Measurements from ENCODE around the gene TAS2R60. TPM values are rescaled to one million over a fixed set of nuclear protein-coding genes. Genes with fewer than 3 reads are reported as not detected.

The TAS2R60 gene
- not detected in 2 replicates for total RNA-seq

DNA sequence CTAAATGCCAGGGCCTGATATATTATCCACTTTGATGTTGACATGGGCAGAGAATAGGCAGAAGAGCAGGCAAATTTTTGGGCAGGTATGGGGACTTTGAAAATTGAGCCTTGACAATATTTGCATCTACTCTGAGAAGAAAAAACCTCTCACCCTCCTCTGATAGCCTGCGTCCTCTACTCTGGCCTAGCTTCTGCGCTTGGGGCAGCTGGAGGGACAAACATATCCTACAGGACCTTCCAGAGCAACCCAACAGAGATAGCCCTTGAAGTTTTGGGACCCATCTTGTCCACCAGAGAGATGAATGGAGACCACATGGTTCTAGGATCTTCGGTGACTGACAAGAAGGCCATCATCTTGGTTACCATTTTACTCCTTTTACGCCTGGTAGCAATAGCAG lies at the start of gene TAS2R60:
TSS of gene TAS2R60 (plus strand) at position 301 of the 400 bp plus-strand sequence. CDS start at position 301, 0 bp downstream.

DNA sequence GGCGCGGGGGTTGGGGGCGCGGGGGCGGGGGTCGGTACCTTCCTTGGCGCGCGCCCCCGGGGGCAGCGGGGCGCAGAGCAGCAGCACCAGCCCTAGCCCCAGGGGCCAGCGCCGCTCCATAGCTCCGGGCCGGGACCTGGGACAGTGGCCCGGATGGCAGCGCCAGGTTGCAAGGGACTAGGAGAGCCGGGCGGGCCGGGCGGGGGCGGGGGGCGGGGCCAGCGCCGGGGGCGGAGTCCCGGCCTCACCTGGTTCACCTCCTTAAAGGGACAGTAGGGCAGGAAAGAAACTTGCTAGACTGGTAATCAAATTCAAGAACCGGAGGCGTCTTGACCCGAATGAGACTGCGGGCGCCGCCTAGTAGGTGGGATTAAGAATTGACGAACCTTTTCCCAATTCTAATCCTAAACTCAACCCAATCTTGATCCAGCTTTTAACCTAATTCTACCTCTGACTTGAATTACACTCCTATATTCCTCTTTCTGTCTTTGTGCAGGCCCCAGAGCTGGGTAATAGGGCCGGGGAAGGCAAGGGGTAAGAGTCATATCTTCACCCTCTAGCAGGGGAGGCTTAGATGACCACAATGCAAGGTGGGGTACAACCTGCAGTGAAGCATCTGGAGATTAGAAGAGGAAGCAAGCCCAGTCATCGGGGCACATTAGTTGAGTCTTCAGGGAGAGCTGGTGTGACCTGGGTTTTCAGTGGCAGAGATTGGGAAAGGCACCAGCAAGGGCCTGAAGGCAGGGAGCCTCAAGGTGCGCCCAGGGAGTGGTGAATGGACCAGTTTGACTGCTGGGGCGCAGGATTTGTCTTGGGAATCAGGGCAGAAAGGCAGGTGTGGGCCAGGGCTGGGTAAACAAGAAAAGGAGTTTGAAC lies 34.3 kb upstream of the TAS2R60 start, which contains the start of gene EPHA1:
TSS of gene EPHA1 (minus strand) at position 171 of the 876 bp plus-strand sequence. CDS start at position 120, 51 bp downstream.

DNA sequence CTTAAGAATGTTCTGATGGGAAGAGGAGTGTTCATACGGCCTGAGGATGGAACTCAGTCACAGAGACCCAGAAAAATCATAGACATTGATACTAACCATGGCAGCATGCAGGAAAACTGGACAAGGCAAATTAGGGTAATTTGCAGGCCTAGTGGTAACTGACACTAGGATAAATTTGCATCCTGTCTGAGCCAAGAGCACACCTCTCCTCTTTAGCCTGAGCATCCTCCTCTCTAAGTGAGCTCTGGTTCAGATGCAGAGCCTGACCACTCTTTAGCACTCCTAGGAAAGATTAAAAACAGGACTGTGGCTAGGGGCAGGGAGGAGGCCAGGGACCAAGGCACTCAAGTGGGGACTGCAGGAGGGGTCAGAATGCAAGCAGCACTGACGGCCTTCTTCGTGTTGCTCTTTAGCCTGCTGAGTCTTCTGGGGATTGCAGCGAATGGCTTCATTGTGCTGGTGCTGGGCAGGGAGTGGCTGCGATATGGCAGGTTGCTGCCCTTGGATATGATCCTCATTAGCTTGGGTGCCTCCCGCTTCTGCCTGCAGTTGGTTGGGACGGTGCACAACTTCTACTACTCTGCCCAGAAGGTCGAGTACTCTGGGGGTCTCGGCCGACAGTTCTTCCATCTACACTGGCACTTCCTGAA lies 34.4 kb downstream of the TAS2R60 start, which contains the start of gene TAS2R41:
TSS of gene TAS2R41 (plus strand) at position 373 of the 650 bp plus-strand sequence. CDS start at position 373, 0 bp downstream.

Other genes with a start within 250 kb of the TAS2R60 start
- not detected in 2 replicates for gene TAS2R40, start 221.4 kb upstream of the TAS2R60 start, total RNA-seq
- 60.8 and 77.5 TPM in 2 replicates for gene GSTK1, start 180.0 kb upstream of the TAS2R60 start, total RNA-seq
- gene TMEM139, start 158.5 kb upstream of the TAS2R60 start, total RNA-seq, result not detected in 2 replicates
- gene CASP2, start 155.1 kb upstream of the TAS2R60 start, total RNA-seq, result 9.9 and 12.3 TPM in 2 replicates
- not detected in 2 replicates for gene CLCN1, start 127.3 kb upstream of the TAS2R60 start, total RNA-seq
- gene FAM131B, start 80.7 kb upstream of the TAS2R60 start, total RNA-seq, result 1.6 and 2.6 TPM in 2 replicates
- gene ZYX, start 62.1 kb upstream of the TAS2R60 start, total RNA-seq, result 52.5 and 67.6 TPM in 2 replicates
- gene EPHA1, start 34.6 kb upstream of the TAS2R60 start, total RNA-seq, result not detected in 2 replicates
- gene TAS2R41, start 34.4 kb downstream of the TAS2R60 start, total RNA-seq, result not detected in 2 replicates
- not detected in 2 replicates for gene CTAGE15, start 128.3 kb downstream of the TAS2R60 start, total RNA-seq
- 3.7 and 5.9 TPM in 2 replicates for gene TCAF2, start 177.5 kb downstream of the TAS2R60 start, total RNA-seq